Kidney epithelial cell (primary cell): ENCODE data around the gene ANK3. TPM values are rescaled to one million over a fixed set of nuclear protein-coding genes. Genes with fewer than 3 reads are reported as not detected.

Experiments
- DNase-seq: peaks from one replicate; pipeline ENCODE4 v3.0.0-alpha.2; 2010; ENCODE audit warnings: low read depth
- H3K27me3 ChIP-seq: 2 replicates; pipeline ENCODE4 v1.6.0; 2011; ENCODE audit warnings: low read length; ENCODE audit not compliant: control insufficient read depth, insufficient read depth
- H3K36me3 ChIP-seq: 2 replicates; pipeline ENCODE4 v1.5.1; 2011; ENCODE audit warnings: low read length; ENCODE audit not compliant: control insufficient read depth, insufficient read depth
- H3K4me3 ChIP-seq: 2 replicates; pipeline ENCODE4 v1.5.1; 2011; ENCODE audit warnings: low read depth, mild to moderate bottlenecking, control low read depth, low read length
- CTCF ChIP-seq: IDR thresholded peaks from 2 replicates; pipeline ENCODE4 v1.5.1; 2011; ENCODE audit warnings: mild to moderate bottlenecking, moderate library complexity, low read length, control low read depth, inconsistent platforms; ENCODE audit not compliant: insufficient read depth, poor library complexity, severe bottlenecking
- total RNA-seq: library from RNA; depleted of rRNA; stranded (reverse); fragments of >200 nt; gene quantifications from 2 replicates; pipeline ENCODE4 v1.2.3, GENCODE V29; 2015

ANK3 gene
- total RNA-seq, 1 donor from 2014 or later: 14.8 TPM

GRCh38 chr10:60419249-60419648 lies 29.6 kb upstream of the ANK3 start:
- H3K4me3 ChIP-seq: no peak overlapping the region
- H3K36me3 ChIP-seq: no peaks in the 10 kb centered on the region
- TF ChIP-seq CTCF: no peak
- H3K27me3 ChIP-seq: no peaks in the 10 kb centered on the region
- DNase-seq: no peak

- Histone ChIP-seq H3K27me3 (no peaks in the 10 kb centered on the region), H3K36me3 (no peaks in the 10 kb centered on the region), H3K4me3 (no peak overlapping the region)
- DNase-seq: no peak
- TF ChIP-seq CTCF: no peak
Observed at GRCh38 chr10:60417901-60418300, 28.2 kb upstream of the ANK3 start.

GRCh38 chr10:60417024-60417423 lies 27.3 kb upstream of the ANK3 start:
- Histone ChIP-seq H3K27me3 (no peaks in the 10 kb centered on the region), H3K4me3 (no peak overlapping the region), H3K36me3 (no peaks in the 10 kb centered on the region)
- DNase-seq: no peak
- no peak for TF ChIP-seq CTCF

GRCh38 chr10:60414877-60415585 lies 25.4 kb upstream of the ANK3 start:
- no peak for TF ChIP-seq CTCF
- no peaks in the 10 kb centered on the region for H3K27me3 ChIP-seq
- no peaks in the 10 kb centered on the region for H3K36me3 ChIP-seq
- H3K4me3 ChIP-seq: no peak overlapping the region
- peak; percentile 83 for DNase-seq

GRCh38 chr10:60414111-60414510 lies 24.4 kb upstream of the ANK3 start:
- no peak for DNase-seq
- Histone ChIP-seq H3K27me3 (no peaks in the 10 kb centered on the region), H3K36me3 (no peaks in the 10 kb centered on the region), H3K4me3 (no peak overlapping the region)
- no peak for TF ChIP-seq CTCF
